GM12801 (cell line): Measurements from ENCODE around the gene ZDHHC19.

Source experiments
- TF ChIP-seq, protein P1 (sequence below): IDR thresholded peaks from one replicate; pipeline ENCODE4 v1.5.1; 2011; ENCODE audit warnings: control low read depth; ENCODE audit not compliant: insufficient read length; ENCODE audit errors: extremely low read depth

ZDHHC19 gene

GRCh38 chr3:196193133-196193735, 18.0 kb downstream of the ZDHHC19 start:
- TF ChIP-seq, protein P1, sequence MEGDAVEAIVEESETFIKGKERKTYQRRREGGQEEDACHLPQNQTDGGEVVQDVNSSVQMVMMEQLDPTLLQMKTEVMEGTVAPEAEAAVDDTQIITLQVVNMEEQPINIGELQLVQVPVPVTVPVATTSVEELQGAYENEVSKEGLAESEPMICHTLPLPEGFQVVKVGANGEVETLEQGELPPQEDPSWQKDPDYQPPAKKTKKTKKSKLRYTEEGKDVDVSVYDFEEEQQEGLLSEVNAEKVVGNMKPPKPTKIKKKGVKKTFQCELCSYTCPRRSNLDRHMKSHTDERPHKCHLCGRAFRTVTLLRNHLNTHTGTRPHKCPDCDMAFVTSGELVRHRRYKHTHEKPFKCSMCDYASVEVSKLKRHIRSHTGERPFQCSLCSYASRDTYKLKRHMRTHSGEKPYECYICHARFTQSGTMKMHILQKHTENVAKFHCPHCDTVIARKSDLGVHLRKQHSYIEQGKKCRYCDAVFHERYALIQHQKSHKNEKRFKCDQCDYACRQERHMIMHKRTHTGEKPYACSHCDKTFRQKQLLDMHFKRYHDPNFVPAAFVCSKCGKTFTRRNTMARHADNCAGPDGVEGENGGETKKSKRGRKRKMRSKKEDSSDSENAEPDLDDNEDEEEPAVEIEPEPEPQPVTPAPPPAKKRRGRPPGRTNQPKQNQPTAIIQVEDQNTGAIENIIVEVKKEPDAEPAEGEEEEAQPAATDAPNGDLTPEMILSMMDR = no peak

DNA sequence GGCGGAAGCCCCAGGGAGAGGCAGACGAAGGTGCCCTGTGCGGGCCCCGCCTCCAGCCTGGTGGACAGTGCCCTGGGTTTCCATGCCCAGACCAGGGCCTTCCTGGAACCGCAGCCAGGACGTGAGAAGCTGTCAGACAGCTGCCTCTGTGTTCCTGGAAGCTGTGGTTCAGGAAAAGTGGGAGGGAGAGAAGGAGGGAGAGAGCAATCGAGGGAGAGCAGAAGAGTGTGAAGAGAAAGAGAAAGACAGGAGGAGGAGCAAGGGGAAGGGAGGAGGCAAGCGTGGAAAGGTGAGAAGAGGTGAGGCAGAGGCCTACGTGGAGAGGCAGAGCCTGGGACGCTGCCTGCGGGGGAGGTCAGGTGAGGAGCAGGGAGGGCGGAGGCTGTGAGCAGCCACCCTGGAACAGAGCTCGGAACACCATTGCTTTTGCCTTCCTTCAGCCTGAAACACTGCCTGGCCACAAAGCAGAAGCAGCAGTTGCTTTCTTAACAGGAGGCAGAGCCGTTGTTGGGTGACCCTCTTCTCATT, 18.6 kb downstream of the ZDHHC19 start:
- TF ChIP-seq, protein P1 = no peak

GRCh38 chr3:196192036-196192523, 19.1 kb downstream of the ZDHHC19 start:
- TF ChIP-seq, protein P1 = no peak

GRCh38 chr3:196189566-196190347, 21.4 kb downstream of the ZDHHC19 start:
- TF ChIP-seq, protein P1 = no peak

DNA sequence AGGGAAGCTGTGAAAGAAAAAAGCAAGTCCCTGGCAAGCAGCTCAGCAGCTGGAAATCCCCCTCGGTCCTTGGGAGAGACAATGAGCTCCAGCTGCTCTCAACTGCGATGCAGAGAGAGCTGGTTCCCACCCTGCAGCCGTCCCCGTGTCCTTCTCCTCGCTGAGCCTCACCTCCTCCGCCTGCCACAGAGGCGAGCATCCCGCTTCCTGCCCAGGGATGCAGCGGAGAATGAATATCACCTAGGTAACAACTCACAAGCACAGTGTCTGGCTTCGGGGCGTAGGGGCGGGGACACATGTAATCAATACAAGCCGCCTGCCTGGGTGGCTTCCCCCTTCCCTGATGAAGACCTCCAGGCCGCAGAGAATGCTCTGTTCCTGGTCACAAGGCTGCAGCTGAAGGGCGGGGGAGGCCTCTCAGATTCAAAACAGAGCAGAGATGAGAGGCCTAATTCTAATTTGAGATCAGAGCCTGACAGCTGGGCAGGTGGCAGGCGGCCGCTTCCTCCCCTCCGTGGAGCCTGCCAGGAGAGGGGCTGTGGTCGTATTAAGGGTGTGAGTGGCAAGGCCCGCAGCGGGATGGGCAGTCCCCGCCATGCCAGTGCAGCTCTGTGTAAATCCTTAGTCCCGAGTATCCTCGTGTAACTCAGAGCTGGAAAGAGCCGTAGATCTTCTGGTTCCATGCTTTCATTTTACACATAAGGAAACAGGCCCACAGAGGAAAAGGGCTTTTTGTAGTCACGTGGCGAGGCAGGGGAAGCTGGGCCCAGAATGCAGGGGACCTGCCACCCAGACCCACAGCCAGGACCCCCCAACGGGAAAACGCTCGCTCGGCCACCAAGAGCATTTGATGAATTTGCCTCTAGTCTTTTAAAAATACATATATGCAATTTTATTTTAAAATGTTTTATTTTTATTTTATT, 24.3 kb downstream of the ZDHHC19 start:
- TF ChIP-seq, protein P1 = no peak

DNA sequence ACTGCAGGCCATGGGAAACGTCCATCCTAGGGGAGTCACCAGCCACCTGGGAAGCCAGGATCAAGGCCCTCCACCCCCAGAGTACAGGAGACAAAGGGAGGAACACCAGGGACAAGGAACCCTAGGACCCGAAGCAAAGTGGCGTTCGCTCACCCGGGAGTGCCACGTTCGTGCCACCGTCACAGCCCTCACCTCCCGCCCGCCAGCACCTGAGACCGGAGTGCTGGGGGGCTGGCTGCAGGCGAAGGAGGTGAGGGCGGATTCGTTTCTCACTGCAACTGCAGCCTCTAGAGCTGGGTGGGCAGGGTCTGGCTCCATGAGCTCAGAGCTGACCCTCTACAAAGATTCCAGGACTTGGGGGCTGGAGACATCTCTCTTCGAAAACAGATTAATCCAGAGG, 26.3 kb downstream of the ZDHHC19 start:
- TF ChIP-seq, protein P1 = no peak
